DMS153 (cell line): ENCODE measurements around the gene PSAP.
A peak's percentile ranks its signal among the peaks of the same experiment; 100 is the strongest.

Source experiments
- DNase-seq: peaks from one replicate; lab custom pipeline; 2025; lab: John Stamatoyannopoulos, UW

Gene PSAP

GRCh38 chr10:71807557-71808510, 43.2 kb downstream of the PSAP start:
- DNase-seq, result no peak

- no peak for DNase-seq
Observed at GRCh38 chr10:71806704-71807556, 44.1 kb downstream of the PSAP start.

- DNase-seq, result peak; percentile 74
Observed at GRCh38 chr10:71805776-71806703, 45.0 kb downstream of the PSAP start.

DNA sequence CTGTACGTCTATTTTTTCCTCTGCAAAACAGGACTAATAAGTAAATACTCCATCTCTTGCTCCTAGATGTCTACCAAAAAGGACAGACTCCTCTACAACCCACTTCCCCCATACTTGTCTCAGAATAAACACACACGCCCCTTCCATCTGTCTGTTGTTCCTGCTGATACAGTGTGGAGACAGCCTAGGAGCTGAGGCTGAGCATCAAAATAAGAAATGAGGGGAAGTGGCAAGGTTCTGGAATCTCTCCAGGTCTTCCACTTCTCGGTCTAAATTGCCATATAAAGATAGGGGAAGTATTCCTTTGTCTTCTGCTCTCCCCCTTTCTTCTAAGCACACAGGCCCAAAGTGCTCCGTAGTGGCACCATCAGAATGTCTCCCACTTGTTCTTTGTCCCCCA, 47.0 kb downstream of the PSAP start:
- no peak for DNase-seq

DNA sequence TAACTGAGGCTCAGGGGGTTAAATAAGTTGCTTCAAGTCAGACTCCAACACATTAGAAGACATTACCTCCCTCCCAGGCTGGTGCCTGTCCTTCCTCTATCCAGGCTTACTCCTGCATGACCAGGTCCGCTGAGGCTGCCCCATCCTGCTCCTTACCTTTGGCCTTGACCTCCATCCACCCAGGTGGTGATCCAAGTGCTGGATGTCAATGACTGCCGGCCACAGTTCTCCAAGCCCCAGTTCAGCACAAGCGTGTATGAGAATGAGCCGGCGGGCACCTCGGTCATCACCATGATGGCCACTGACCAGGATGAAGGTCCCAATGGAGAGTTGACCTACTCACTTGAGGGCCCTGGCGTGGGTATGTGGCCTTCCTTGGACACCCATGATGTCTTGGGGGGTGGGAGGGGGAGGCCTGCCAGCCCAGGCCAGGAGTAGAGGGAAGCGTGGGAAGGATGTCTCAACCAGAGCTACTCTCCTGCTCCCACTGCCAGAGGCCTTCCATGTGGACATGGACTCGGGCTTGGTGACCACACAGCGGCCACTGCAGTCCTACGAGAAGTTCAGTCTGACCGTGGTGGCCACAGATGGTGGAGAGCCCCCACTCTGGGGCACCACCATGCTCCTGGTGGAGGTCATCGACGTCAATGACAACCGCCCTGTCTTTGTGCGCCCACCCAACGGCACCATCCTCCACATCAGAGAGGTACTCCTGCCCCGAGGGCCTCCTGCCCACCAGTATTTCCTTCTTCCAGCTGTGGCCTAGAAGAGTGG, 48.1 kb downstream of the PSAP start:
- no peak for DNase-seq

DNA sequence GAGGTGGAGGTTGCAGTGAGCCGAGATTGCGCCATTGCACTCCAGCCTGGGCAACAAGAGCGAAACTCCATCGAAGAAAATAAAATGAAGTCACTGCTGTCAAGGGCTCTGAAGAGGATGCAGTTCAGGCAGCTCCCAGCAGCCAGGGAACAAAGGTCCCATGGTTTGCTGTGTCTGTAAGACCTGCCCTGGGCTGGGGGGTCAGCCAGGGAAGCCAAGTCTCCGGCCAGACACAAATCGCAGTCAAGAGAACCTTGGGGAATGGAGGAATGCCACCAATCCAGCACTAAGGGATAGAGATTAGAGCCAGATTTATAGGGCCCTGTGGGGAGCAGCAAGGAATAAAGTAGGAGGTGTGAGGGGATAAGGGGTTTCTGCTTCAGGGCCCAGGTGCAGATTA, 48.8 kb downstream of the PSAP start:
- no peak for DNase-seq

GRCh38 chr10:71801361-71801760, 49.7 kb downstream of the PSAP start:
- DNase-seq, result no peak

GRCh38 chr10:71799608-71800453, 51.2 kb downstream of the PSAP start:
- DNase-seq, result no peak

DNA sequence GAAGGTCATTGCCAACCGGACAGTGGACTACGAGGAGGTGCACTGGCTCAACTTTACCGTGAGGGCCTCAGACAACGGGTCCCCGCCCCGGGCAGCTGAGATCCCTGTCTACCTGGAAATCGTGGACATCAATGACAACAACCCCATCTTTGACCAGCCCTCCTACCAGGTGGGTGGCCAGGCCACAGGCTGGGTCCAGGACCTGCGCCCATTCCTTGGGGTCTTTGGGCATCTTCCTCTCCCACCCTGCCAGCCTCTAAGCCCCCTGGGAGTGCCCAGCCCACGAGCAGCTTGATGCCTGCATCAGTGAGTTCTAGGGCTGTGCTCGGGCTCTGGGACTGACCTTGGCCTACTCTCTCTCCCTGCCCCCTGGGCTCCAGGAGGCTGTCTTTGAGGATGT, 51.9 kb downstream of the PSAP start:
- no peak for DNase-seq

GRCh38 chr10:71798308-71798624, 52.8 kb downstream of the PSAP start:
- DNase-seq, result no peak

GRCh38 chr10:71797533-71798307, 53.3 kb downstream of the PSAP start:
- DNase-seq, result no peak

DNA sequence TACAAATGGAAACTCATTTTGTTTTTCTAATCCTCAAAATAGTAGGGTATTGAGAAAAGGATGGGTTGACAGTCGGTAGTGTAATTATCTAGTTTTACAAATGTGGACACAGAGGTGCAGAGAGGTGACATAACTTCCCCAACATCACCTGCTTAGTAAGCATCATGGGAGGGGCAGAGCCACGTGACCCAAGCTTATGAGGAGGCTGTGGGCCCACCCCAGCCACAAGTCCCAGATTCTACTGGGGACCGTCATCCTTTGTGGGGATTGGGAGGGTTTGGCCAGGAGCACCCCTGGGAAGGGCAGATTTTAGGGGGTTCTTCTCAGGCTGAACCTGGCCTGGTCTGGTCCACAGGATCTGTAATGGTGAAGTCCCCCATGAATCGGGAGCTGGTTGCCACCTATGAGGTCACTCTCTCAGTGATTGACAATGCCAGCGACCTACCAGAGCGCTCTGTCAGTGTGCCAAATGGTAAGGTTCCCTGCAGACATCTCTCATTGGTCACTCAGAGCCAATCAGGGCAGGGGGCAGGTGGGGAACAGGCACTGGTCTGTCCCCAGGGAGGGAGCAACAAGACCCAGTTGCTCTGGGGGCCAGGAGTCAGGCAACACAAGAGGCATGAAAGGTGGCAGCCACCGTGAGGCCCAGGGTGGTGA, 54.2 kb downstream of the PSAP start:
- DNase-seq, result no peak

DNA sequence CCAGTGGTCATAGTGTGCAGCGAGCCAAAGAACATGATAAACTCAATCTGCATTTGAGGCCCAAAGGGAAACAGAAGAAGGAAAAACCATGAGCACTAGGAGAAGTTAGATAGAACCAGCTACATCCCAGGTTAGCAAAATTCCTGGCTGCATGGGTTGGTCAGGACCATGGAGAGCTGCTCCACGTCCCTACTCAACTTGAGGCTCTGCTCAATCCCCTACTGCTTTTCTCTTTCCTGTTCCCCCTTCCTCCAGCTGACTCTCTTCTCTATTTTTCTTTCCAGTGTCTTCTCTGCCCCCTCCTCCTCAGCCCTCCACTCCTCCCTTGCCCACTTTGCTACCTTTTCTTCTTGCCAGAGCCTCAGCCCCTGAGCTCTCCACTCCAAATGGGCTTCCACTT, 55.8 kb downstream of the PSAP start:
- DNase-seq, result no peak

- DNase-seq, result no peak
Observed at GRCh38 chr10:71790749-71791440, 60.2 kb downstream of the PSAP start.

- DNase-seq, result no peak
Observed at GRCh38 chr10:71789871-71790270, 61.2 kb downstream of the PSAP start.

DNA sequence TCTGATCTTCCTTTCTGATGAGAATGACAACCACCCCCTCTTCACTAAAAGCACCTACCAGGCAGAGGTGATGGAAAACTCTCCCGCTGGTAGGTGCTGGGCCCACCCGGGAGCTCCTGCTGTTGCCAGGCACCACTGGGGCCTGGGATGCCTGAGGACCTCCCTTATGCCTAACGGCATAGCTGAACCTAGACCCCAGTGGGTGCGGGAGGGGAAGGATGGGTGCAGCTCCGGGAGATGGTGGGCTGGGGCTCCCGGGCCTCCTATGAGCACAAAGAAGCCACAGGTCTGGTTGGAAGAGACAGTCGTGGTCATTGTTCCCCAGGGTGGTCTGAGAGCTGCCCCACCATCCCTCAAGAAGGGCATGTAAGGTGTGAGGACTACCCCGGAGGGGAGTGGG, 62.1 kb downstream of the PSAP start:
- no peak for DNase-seq

DNA sequence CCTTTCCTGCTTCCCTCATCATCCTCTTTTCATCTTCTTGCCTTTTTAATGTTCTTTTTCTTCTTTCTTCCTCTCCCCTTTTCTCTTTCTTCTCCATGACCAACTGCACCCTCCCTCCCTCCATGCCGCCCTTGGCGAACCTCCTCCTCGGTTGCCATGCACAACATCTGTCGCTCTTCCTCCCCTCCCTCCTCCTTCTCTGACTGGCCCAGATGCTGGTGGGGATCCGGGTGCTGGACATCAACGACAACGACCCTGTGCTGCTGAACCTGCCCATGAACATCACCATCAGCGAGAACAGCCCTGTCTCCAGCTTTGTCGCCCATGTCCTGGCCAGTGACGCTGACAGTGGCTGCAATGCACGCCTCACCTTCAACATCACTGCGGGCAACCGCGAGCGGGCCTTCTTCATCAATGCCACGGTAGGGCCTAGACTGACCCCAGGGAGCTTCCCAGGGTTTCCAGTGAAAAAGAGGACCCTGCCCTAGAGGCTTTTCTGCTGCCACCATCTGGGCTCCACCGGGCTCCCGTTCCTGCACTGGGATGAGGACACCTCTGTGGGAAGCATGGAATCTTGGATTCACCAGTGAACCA, 66.3 kb downstream of the PSAP start:
- DNase-seq, result no peak
